Left lobe of liver (tissue), 2 donors: ENCODE measurements around the gene TMEM163. TPM values are rescaled to one million over a fixed set of nuclear protein-coding genes. Genes with fewer than 3 reads are reported as not detected.
"Not testable (repeated sequence)": the region's sequence is repeated elsewhere in the genome, so short reads cannot be mapped to it uniquely, and the experiment has no call there.

Experiments used
- ATAC-seq: fragments of 200-7000 bp; cut with Tn5 transposase; one replicate; pipeline ENCODE4 v1.9.1; 2020; ENCODE audit warnings: mild to moderate bottlenecking, moderate library complexity
- DNase-seq: peaks from one replicate; pipeline ENCODE4 v3.0.0-alpha.2; 2020; ENCODE audit warnings: low spot score
- total RNA-seq: library from RNA; stranded (reverse); gene quantifications from one replicate; pipeline ENCODE4 v1.2.1, GENCODE V29; 2021
- donor health status: DM: no; HTN: no; CAD: no; lungs with moderate emphysema.
- donor health status: DM: no; HTN: yes; CAD: no.

TMEM163 gene
- total RNA-seq, 1 donor from 2014 or later = 0.10 TPM

- DNase-seq = no peak
- no peak for ATAC-seq
Measured at GRCh38 chr2:134499307-134499926, 219.4 kb downstream of the TMEM163 start.

- ATAC-seq = no peak
- DNase-seq = no peak
Measured at GRCh38 chr2:134498654-134499053, 220.1 kb downstream of the TMEM163 start.

- no peak for ATAC-seq
- no peak for DNase-seq
Measured at GRCh38 chr2:134493797-134494196, 225.0 kb downstream of the TMEM163 start.

- ATAC-seq = peak; percentile 88
Measured at GRCh38 chr2:134491771-134492441, 226.9 kb downstream of the TMEM163 start.

GRCh38 chr2:134491022-134491421, 227.8 kb downstream of the TMEM163 start:
- ATAC-seq (no peak), DNase-seq (no peak)

More at GRCh38 chr2:134491771-134492441, 226.9 kb downstream of the TMEM163 start:
- no peak for DNase-seq

- no peak for ATAC-seq
Measured at GRCh38 chr2:134490559-134490958, 228.2 kb downstream of the TMEM163 start.

GRCh38 chr2:134489732-134490384, 228.9 kb downstream of the TMEM163 start:
- DNase-seq (no peak), ATAC-seq (no peak)

More at GRCh38 chr2:134490559-134490958, 228.2 kb downstream of the TMEM163 start:
- no peak for DNase-seq

- DNase-seq = no peak
- no peak for ATAC-seq
Measured at GRCh38 chr2:134482766-134483340, 235.9 kb downstream of the TMEM163 start.

- DNase-seq (no peak), ATAC-seq (no peak)
Measured at GRCh38 chr2:134482131-134482723, 236.6 kb downstream of the TMEM163 start.

GRCh38 chr2:134479696-134480330, 239.0 kb downstream of the TMEM163 start:
- ATAC-seq = no peak
- DNase-seq = no peak

GRCh38 chr2:134476982-134477381, 241.8 kb downstream of the TMEM163 start:
- not testable (repeated sequence) for DNase-seq, ATAC-seq

- DNase-seq (no peak), ATAC-seq (no peak)
Measured at GRCh38 chr2:134470561-134471168, 248.1 kb downstream of the TMEM163 start.

- DNase-seq (no peak), ATAC-seq (no peak)
Measured at GRCh38 chr2:134469516-134470115, 249.2 kb downstream of the TMEM163 start.

GRCh38 chr2:134468776-134469175, 250.0 kb downstream of the TMEM163 start:
- ATAC-seq (no peak), DNase-seq (no peak)

- no peak for ATAC-seq
- no peak for DNase-seq
Measured at GRCh38 chr2:134468164-134468563, 250.6 kb downstream of the TMEM163 start.

- DNase-seq (no peak), ATAC-seq (peak; percentile 87)
Measured at GRCh38 chr2:134466141-134466540, 252.7 kb downstream of the TMEM163 start.

- DNase-seq (no peak), ATAC-seq (no peak)
Measured at GRCh38 chr2:134465228-134466105, 253.3 kb downstream of the TMEM163 start.

GRCh38 chr2:134463699-134464022, 255.1 kb downstream of the TMEM163 start:
- ATAC-seq = no peak
- peak; percentile 15 for DNase-seq
